Vagina (tissue), 2 donors: ENCODE measurements around the gene CORIN. TPM values are rescaled to one million over a fixed set of nuclear protein-coding genes. Genes with fewer than 3 reads are reported as not detected.
"Not testable (repeated sequence)": the region's sequence is repeated elsewhere in the genome, so short reads cannot be mapped to it uniquely, and the experiment has no call there.

Source experiments
- DNase-seq, 2 donors: peaks; one replicate each; pipeline ENCODE4 v3.0.0-alpha.2; 2017; ENCODE audit errors: extremely low spot score in 2 of 2
- H3K27ac ChIP-seq: fragments of 200-600 bp; sonication (generic); one replicate; pipeline ENCODE4 v1.5.1; 2019
- H3K27me3 ChIP-seq: fragments of 200-600 bp; sonication (generic); one replicate; pipeline ENCODE4 v1.5.1; 2019
- H3K36me3 ChIP-seq, 2 donors: fragments of 200-600 bp; sonication (generic); one replicate each; pipeline ENCODE4 v1.5.1; 2017 to 2019
- H3K4me1 ChIP-seq: fragments of 200-600 bp; sonication (generic); one replicate; pipeline ENCODE4 v1.5.1; 2019
- H3K4me3 ChIP-seq, 2 donors: fragments of 200-600 bp; sonication (generic); 1 replicate in 1 of 2; 2 replicates in 1 of 2; pipeline ENCODE4 v1.5.1; 2016 to 2019
- H3K9me3 ChIP-seq: fragments of 200-600 bp; sonication (generic); one replicate; pipeline ENCODE4 v1.5.1; 2019
- POLR2A ChIP-seq, 2 donors: fragments of 450-650 bp; IDR thresholded peaks; one replicate each; pipeline ENCODE4 v1.6.1; 2017; ENCODE audit warnings: antibody characterized with exemption in 2 of 2, mild to moderate bottlenecking in 2 of 2, moderate library complexity in 2 of 2
- POLR2AphosphoS5 ChIP-seq, 2 donors: sonication (generic); formaldehyde crosslinking; IDR thresholded peaks; one replicate each; pipeline ENCODE4 v1.9.0; 2017; ENCODE audit warnings: antibody characterized with exemption in 2 of 2, mild to moderate bottlenecking in 2 of 2, low read depth in 1 of 2; ENCODE audit not compliant: insufficient read depth in 1 of 2
- intact Hi-C: fragments of 100-400 bp; cut with DNase I; formaldehyde crosslinking; loops from one replicate; pipeline ENCODE4 v1.15.1; 2023
- total RNA-seq: library from RNA; depleted of rRNA; stranded (reverse); fragments of >200 nt; gene quantifications from one replicate; pipeline ENCODE4 v1.2.3, GENCODE V29; 2016
- TF ChIP-seq, protein P1 (sequence below), 3 experiments: fragments of 450-650 bp in 2 of 3; fragments of 200-600 bp in 1 of 3; sonication (generic) in 1 of 3; IDR thresholded peaks; one replicate each; pipeline ENCODE4 v1.5.1; 2017 to 2019; ENCODE audit warnings: antibody characterized with exemption in 3 of 3, mild to moderate bottlenecking in 2 of 3, moderate library complexity in 2 of 3

The CORIN gene
- total RNA-seq, 1 donor from 2014 or later: 5.4 TPM

DNA sequence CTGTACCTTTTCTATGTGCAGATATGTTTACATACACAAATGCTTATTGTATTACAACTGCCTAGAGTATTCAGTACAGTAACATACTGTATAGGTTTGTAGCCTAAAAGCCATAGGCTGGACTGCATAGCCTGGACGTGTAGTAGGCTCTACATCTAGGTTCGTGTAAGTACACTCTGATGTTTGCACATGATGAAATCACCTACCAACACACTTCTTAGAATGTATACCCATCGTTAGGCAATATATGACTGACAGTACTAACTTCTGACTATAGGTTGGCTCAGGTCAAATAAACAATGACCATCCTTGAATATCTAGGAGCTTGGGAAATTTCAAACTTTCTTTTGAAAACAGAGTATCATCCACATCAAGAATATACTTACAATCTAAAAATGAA lies 139.0 kb downstream of the CORIN start:
- no peak for DNase-seq

DNA sequence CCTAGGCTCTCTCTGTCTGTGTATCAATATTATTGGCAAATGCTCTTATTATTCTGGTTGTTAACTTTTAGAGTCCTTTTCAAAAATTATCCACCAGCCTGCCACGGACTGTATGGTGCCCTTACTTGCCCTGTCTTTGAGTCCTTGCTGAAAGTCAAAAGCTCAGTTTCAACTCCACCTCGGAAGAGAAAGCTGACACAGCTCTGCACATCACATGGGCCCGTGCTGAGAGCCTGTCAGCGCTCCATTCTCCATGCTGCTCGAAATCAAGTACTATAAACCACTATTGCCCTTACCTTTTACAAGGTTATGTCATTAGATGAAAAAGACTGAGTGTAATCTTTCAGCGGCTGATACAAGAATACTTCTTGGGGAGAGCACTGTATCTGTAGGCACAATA lies 141.0 kb downstream of the CORIN start:
- Histone ChIP-seq H3K27ac (no peak overlapping the region), H3K9me3 (no peaks in the 10 kb centered on the region), H3K4me3 (no peak overlapping the region), H3K4me1 (no peaks in the 10 kb centered on the region), H3K36me3 (no peaks in the 10 kb centered on the region), H3K27me3 (no peaks in the 10 kb centered on the region)
- intact Hi-C loops: no loop called here
- DNase-seq: no peak
- TF ChIP-seq, protein P1, sequence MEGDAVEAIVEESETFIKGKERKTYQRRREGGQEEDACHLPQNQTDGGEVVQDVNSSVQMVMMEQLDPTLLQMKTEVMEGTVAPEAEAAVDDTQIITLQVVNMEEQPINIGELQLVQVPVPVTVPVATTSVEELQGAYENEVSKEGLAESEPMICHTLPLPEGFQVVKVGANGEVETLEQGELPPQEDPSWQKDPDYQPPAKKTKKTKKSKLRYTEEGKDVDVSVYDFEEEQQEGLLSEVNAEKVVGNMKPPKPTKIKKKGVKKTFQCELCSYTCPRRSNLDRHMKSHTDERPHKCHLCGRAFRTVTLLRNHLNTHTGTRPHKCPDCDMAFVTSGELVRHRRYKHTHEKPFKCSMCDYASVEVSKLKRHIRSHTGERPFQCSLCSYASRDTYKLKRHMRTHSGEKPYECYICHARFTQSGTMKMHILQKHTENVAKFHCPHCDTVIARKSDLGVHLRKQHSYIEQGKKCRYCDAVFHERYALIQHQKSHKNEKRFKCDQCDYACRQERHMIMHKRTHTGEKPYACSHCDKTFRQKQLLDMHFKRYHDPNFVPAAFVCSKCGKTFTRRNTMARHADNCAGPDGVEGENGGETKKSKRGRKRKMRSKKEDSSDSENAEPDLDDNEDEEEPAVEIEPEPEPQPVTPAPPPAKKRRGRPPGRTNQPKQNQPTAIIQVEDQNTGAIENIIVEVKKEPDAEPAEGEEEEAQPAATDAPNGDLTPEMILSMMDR (IDR thresholded peaks at IDR 0.05): no peak
- TF ChIP-seq POLR2AphosphoS5 (IDR thresholded peaks at IDR 0.05; ENCODE audit: insufficient read depth in 1 of 2, low read depth in 1 of 2) (no peak), POLR2A (IDR thresholded peaks at IDR 0.05) (no peak)

More for the DNA sequence above, 139.0 kb downstream of the CORIN start:
- Histone ChIP-seq H3K36me3 (no peaks in the 10 kb centered on the region), H3K27ac (no peak overlapping the region), H3K4me1 (no peaks in the 10 kb centered on the region), H3K27me3 (no peaks in the 10 kb centered on the region), H3K4me3 (no peak overlapping the region), H3K9me3 (no peaks in the 10 kb centered on the region)
- TF ChIP-seq, protein P1 (IDR thresholded peaks at IDR 0.05): no peak
- TF ChIP-seq POLR2A (IDR thresholded peaks at IDR 0.05) (no peak), POLR2AphosphoS5 (IDR thresholded peaks at IDR 0.05; ENCODE audit: insufficient read depth in 1 of 2, low read depth in 1 of 2) (no peak)
- intact Hi-C loops: no loop called here

- H3K27ac ChIP-seq: no peak overlapping the region
- intact Hi-C loops: no loop called here
- TF ChIP-seq, protein P1 (IDR thresholded peaks at IDR 0.05): no peak
- TF ChIP-seq POLR2AphosphoS5 (IDR thresholded peaks at IDR 0.05; ENCODE audit: insufficient read depth in 1 of 2, low read depth in 1 of 2): no peak
- no peak for TF ChIP-seq POLR2A (IDR thresholded peaks at IDR 0.05)
- H3K4me3 ChIP-seq: no peak overlapping the region
- H3K36me3 ChIP-seq: no peaks in the 10 kb centered on the region
- no peaks in the 10 kb centered on the region for H3K4me1 ChIP-seq
- DNase-seq: no peak
- H3K27me3 ChIP-seq: no peaks in the 10 kb centered on the region
- no peaks in the 10 kb centered on the region for H3K9me3 ChIP-seq
These were observed 142.6 kb downstream of the CORIN start for GRCh38 chr4:47695260-47695659.

GRCh38 chr4:47694322-47694721 lies 143.5 kb downstream of the CORIN start:
- TF ChIP-seq, protein P1 (IDR thresholded peaks at IDR 0.05): no peak
- TF ChIP-seq POLR2A (IDR thresholded peaks at IDR 0.05): no peak
- no peak for TF ChIP-seq POLR2AphosphoS5 (IDR thresholded peaks at IDR 0.05; ENCODE audit: insufficient read depth in 1 of 2, low read depth in 1 of 2)
- Histone ChIP-seq H3K27ac (no peak overlapping the region), H3K27me3 (no peaks in the 10 kb centered on the region), H3K9me3 (no peaks in the 10 kb centered on the region), H3K36me3 (no peaks in the 10 kb centered on the region), H3K4me3 (no peak overlapping the region), H3K4me1 (no peaks in the 10 kb centered on the region)
- no peak for DNase-seq
- intact Hi-C loops: no loop called here

DNA sequence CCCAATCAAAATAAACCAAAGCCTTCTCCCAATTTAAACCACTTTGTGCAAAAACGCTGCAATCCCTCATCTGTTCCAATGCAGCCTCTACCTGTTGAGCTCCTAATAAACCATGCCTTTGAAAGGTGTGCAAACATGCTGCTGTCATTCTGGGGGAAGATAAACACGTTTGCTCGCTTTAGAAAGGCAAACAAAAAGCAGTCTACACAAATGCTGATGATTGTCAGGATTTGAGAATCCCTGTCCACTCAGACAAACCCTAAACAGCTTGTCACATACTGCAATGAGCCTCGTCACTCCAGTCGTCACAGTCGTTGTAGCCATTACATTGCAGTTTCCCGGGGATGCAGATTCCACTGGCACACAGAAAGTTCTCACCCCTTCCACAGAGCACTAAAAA lies 145.2 kb downstream of the CORIN start:
- Histone ChIP-seq H3K27me3 (no peaks in the 10 kb centered on the region), H3K27ac (no peak overlapping the region), H3K4me3 (no peak overlapping the region), H3K4me1 (no peaks in the 10 kb centered on the region), H3K36me3 (no peaks in the 10 kb centered on the region), H3K9me3 (no peaks in the 10 kb centered on the region)
- TF ChIP-seq POLR2AphosphoS5 (IDR thresholded peaks at IDR 0.05; ENCODE audit: insufficient read depth in 1 of 2, low read depth in 1 of 2): no peak
- TF ChIP-seq, protein P1 (IDR thresholded peaks at IDR 0.05): no peak
- no peak for DNase-seq
- intact Hi-C loops: no loop called here

DNA sequence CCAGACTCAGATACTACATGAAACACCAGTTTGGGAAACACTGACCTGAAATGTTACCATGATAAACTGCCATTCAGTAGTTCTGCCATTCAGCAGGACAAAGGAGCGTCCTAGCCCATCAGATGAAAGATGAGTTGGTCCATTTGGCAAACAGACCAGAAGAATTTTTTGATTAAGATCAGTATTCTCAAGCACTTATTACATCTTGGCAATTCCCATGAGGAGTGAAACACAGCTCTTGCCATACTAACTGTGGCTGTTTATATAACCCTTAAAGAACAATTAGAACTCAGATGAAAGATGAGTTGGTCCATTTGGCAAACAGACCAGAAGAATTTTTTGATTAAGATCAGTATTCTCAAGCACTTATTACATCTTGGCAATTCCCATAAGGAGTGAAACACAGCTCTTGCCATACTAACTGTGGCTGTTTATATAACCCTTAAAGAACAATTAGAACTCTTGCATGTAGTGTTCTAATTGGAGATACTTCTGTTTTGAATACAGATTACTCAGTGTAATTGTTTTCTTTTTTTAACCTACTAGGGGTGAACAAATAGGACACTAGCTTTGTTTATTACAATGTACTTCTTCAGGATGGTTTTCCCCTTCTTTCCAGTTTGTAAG lies 146.0 kb downstream of the CORIN start:
- H3K36me3 ChIP-seq, intact Hi-C loops, H3K27ac ChIP-seq, H3K4me1 ChIP-seq, H3K9me3 ChIP-seq, H3K27me3 ChIP-seq, DNase-seq, H3K4me3 ChIP-seq: not testable (repeated sequence)
